ENCODE data around the gene FCHO2. TPM values are rescaled to one million over a fixed set of nuclear protein-coding genes. Genes with fewer than 3 reads are reported as not detected.
A peak's percentile ranks its signal among the peaks of the same experiment; 100 is the strongest.

FCHO2 gene
- total RNA-seq, 1 experiment from 2014 or later, result 20.6 TPM

- peak in 1 of 2 experiments; percentile 4 for DNase-seq
- BruUV-seq (replicated peaks), result no TSS peak
- Mint-ChIP-seq H3K4me3 (ENCODE audit: unreplicated experiment) (peak overlapping the region; percentile 27), H3K9me3 (ENCODE audit: unreplicated experiment) (no peaks in the 10 kb centered on the region), H3K27ac (ENCODE audit: unreplicated experiment) (no peak overlapping the region), H3K36me3 (ENCODE audit: insufficient read depth, unreplicated experiment) (peaks cover under 1% of the 10 kb centered on the region), H3K4me1 (ENCODE audit: low read depth, unreplicated experiment) (peaks cover 26% of the 10 kb centered on the region), H3K27me3 (ENCODE audit: insufficient read depth, unreplicated experiment) (no peaks in the 10 kb centered on the region)
- Histone ChIP-seq H3K36me3 (ENCODE audit: control insufficient read depth, insufficient read depth, low read length) (no peaks in the 10 kb centered on the region; the same call in 1 of the 2 replicates), H3K4me1 (peaks cover 19% of the 10 kb centered on the region), H3K9me3 (no peaks in the 10 kb centered on the region), H3K27me3 (replicated peaks; ENCODE audit: control insufficient read depth, insufficient read depth, low read length) (no peaks in the 10 kb centered on the region), H3K4me3 (ENCODE audit: low read depth, low read length) (no peak overlapping the region)
- CTCF ChIA-PET, result no interaction called here
- intact Hi-C loops (cut with micrococcal nuclease; ENCODE audit: unreplicated experiment), result no loop called here
- TF ChIP-seq CTCF (IDR thresholded peaks at IDR 0.05; ENCODE audit: insufficient read depth in 1 of 2, low read depth in 1 of 2, low read length in 1 of 2, severe bottlenecking in 1 of 2, unreplicated experiment in 1 of 2), result no peak
- POLR2A ChIA-PET, result interaction anchor here (0.6 kb wide), 1 partner anchor 105 kb away, joined by 3 read pairs; no protein-coding TSS in a partner anchor
Measured at GRCh38 chr5:73061593-73061992, 105.8 kb downstream of the FCHO2 start.

- TF ChIP-seq CTCF (IDR thresholded peaks at IDR 0.05; ENCODE audit: insufficient read depth in 1 of 2, low read depth in 1 of 2, low read length in 1 of 2, severe bottlenecking in 1 of 2, unreplicated experiment in 1 of 2), result no peak
- POLR2A ChIA-PET, result no interaction called here
- no peak overlapping the region for H3K27ac Mint-ChIP-seq (ENCODE audit: unreplicated experiment)
Measured at GRCh38 chr5:73066466-73066865, 110.6 kb downstream of the FCHO2 start.

GRCh38 chr5:73067213-73067612 is 111.4 kb downstream of the FCHO2 start:
- H3K36me3 ChIP-seq (ENCODE audit: control insufficient read depth, insufficient read depth, low read length), result no peaks in the 10 kb centered on the region; the same call in 1 of the 2 replicates
- no peak overlapping the region for H3K27ac Mint-ChIP-seq (ENCODE audit: unreplicated experiment)
- no peaks in the 10 kb centered on the region for H3K9me3 Mint-ChIP-seq (ENCODE audit: unreplicated experiment)
- intact Hi-C loops (cut with micrococcal nuclease; ENCODE audit: unreplicated experiment), result no loop called here
- H3K4me1 Mint-ChIP-seq (ENCODE audit: low read depth, unreplicated experiment), result peaks cover 7% of the 10 kb centered on the region
- DNase-seq, result no peak
- H3K4me1 ChIP-seq, result peaks cover 7% of the 10 kb centered on the region
- no peak overlapping the region for H3K4me3 ChIP-seq (ENCODE audit: low read depth, low read length)
- no peaks in the 10 kb centered on the region for H3K36me3 Mint-ChIP-seq (ENCODE audit: insufficient read depth, unreplicated experiment)
- TF ChIP-seq CTCF (IDR thresholded peaks at IDR 0.05; ENCODE audit: insufficient read depth in 1 of 2, low read depth in 1 of 2, low read length in 1 of 2, severe bottlenecking in 1 of 2, unreplicated experiment in 1 of 2), result no peak
- BruUV-seq (replicated peaks), result no TSS peak
- no peaks in the 10 kb centered on the region for H3K27me3 Mint-ChIP-seq (ENCODE audit: insufficient read depth, unreplicated experiment)
- ChIA-PET CTCF (no interaction called here), POLR2A (no interaction called here)
- H3K9me3 ChIP-seq, result no peaks in the 10 kb centered on the region
- no peak overlapping the region for H3K4me3 Mint-ChIP-seq (ENCODE audit: unreplicated experiment)
- no peaks in the 10 kb centered on the region for H3K27me3 ChIP-seq (replicated peaks; ENCODE audit: control insufficient read depth, insufficient read depth, low read length)

More at GRCh38 chr5:73066466-73066865, 110.6 kb downstream of the FCHO2 start:
- Histone ChIP-seq H3K9me3 (no peaks in the 10 kb centered on the region), H3K36me3 (ENCODE audit: control insufficient read depth, insufficient read depth, low read length) (no peaks in the 10 kb centered on the region; the same call in 1 of the 2 replicates), H3K4me1 (peaks cover 15% of the 10 kb centered on the region), H3K4me3 (ENCODE audit: low read depth, low read length) (no peak overlapping the region), H3K27me3 (replicated peaks; ENCODE audit: control insufficient read depth, insufficient read depth, low read length) (no peaks in the 10 kb centered on the region)
- CTCF ChIA-PET, result no interaction called here
- no peak for DNase-seq
- Mint-ChIP-seq H3K27me3 (ENCODE audit: insufficient read depth, unreplicated experiment) (no peaks in the 10 kb centered on the region), H3K36me3 (ENCODE audit: insufficient read depth, unreplicated experiment) (no peaks in the 10 kb centered on the region), H3K4me1 (ENCODE audit: low read depth, unreplicated experiment) (peaks cover 13% of the 10 kb centered on the region), H3K4me3 (ENCODE audit: unreplicated experiment) (no peak overlapping the region), H3K9me3 (ENCODE audit: unreplicated experiment) (no peaks in the 10 kb centered on the region)
- intact Hi-C loops (cut with micrococcal nuclease; ENCODE audit: unreplicated experiment), result no loop called here
- no TSS peak for BruUV-seq (replicated peaks)
